K562 (cell line): ENCODE results near the gene TAX1BP1. TPM values are rescaled to one million over a fixed set of nuclear protein-coding genes. Genes with fewer than 3 reads are reported as not detected.
A peak's percentile ranks its signal among the peaks of the same experiment; 100 is the strongest.

ENCODE experiments used
- ATAC-seq: fragments of 200-7000 bp; cut with Tn5 transposase; 3 replicates; pipeline ENCODE4 v1.9.1; 2020; ENCODE audit warnings: moderate library complexity
- BruUV-seq: library from RNA; stranded (reverse); fragments of 400-500 nt; replicated peaks from 2 replicates; lab custom pipeline; 2021; lab: Mats Ljungman, UMichigan
- CTCF ChIA-PET: fragments of 300-600 bp; formaldehyde crosslinking; extraction: SDS; loops from one replicate; lab custom pipeline; 2021; ENCODE audit warnings: low intra/inter-chr PET ratio; lab: Yijun Ruan, JAX
- POLR2A ChIA-PET: fragments of 300-600, 350-650 bp; sonication (Branson Sonifier 250); formaldehyde crosslinking; extraction: SDS; loops from one replicate; lab custom pipeline; 2021; ENCODE audit warnings: antibody characterized with exemption, inconsistent platforms; lab: Yijun Ruan, JAX
- DNase-seq, 4 experiments: peaks; one replicate each; pipeline versions ENCODE4 v3.0.0 to v3.0.0-alpha.2; 2011 to 2018; ENCODE audit warnings: low spot score in 3 of 4, mixed read lengths in 3 of 4; ENCODE audit errors: extremely low read depth in 1 of 4
- FAIRE-seq: peaks from 2 replicates; lab custom pipeline; 2011; peaks lifted over from hg19 to GRCh38; lab: Jason Lieb, UNC
- H2AFZ ChIP-seq: 2 replicates; pipeline ENCODE4 v1.6.0; 2011; ENCODE audit warnings: low read depth, low read length, control low read depth, inconsistent platforms
- H3K27ac ChIP-seq: fragments of 200-600 bp; 3 replicates; pipeline ENCODE4 v1.8.0; 2011; ENCODE audit warnings: low read depth, mild to moderate bottlenecking, control low read depth, inconsistent platforms, low read length, moderate library complexity, mixed read lengths; ENCODE audit errors: extremely low read depth
- H3K27me3 ChIP-seq, 2 experiments: fragments of 300-600 bp in 1 of 2; 2 replicates in 1 of 2; 3 replicates in 1 of 2; pipeline versions ENCODE4 v1.6.0 to v1.8.0; 2011; ENCODE audit warnings: inconsistent platforms in 2 of 2, low read length in 2 of 2, mild to moderate bottlenecking in 1 of 2, mixed read lengths in 1 of 2, moderate library complexity in 1 of 2; ENCODE audit not compliant: control insufficient read depth in 2 of 2, insufficient read depth in 2 of 2
- H3K36me3 ChIP-seq: fragments of 300-600 bp; 3 replicates; pipeline ENCODE4 v1.8.0; 2011; ENCODE audit warnings: mild to moderate bottlenecking, low read length, inconsistent platforms; ENCODE audit not compliant: control insufficient read depth, insufficient read depth
- H3K4me1 ChIP-seq, 2 experiments: fragments of 200-600 bp in 1 of 2; replicated peaks in 1 of 2; 2 replicates in 1 of 2; 3 replicates in 1 of 2; pipeline versions ENCODE4 v1.5.1 to v1.8.0; 2011; ENCODE audit warnings: inconsistent platforms in 2 of 2, low read length in 2 of 2, mild to moderate bottlenecking in 1 of 2, mixed read lengths in 1 of 2, moderate library complexity in 1 of 2; ENCODE audit not compliant: control insufficient read depth in 2 of 2, insufficient read depth in 2 of 2
- H3K4me2 ChIP-seq: 2 replicates; pipeline ENCODE4 v1.6.1; 2011; ENCODE audit warnings: low read length, control low read depth, inconsistent platforms, mixed read lengths; ENCODE audit not compliant: insufficient read depth
- H3K4me3 ChIP-seq: fragments of 200-600 bp; sonication (generic), shearing (Covaris generic); 2 replicates; pipeline ENCODE4 v1.5.1; 2016; ENCODE audit warnings: control low read depth, inconsistent platforms
- H3K79me2 ChIP-seq: fragments of 200-600 bp; 3 replicates; pipeline ENCODE4 v1.8.0; 2011; ENCODE audit warnings: low read length, inconsistent platforms; ENCODE audit not compliant: control insufficient read depth, insufficient read depth
- H3K9ac ChIP-seq, 2 experiments: 2 replicates each; pipeline versions ENCODE4 v1.6.0 to v1.6.1; 2011; ENCODE audit warnings: low read depth in 2 of 2, low read length in 2 of 2, control low read depth in 1 of 2, inconsistent platforms in 1 of 2, mild to moderate bottlenecking in 1 of 2, mixed read lengths in 1 of 2; ENCODE audit not compliant: insufficient read depth in 1 of 2
- H3K9me1 ChIP-seq: one replicate; pipeline ENCODE4 v1.6.0; 2011; ENCODE audit warnings: inconsistent platforms, mild to moderate bottlenecking, low read length, moderate library complexity; ENCODE audit not compliant: control insufficient read depth, insufficient read depth
- H3K9me3 ChIP-seq: replicated peaks from 2 replicates; pipeline ENCODE4 v1.5.1; 2011; ENCODE audit warnings: low read depth, low read length, inconsistent platforms; ENCODE audit not compliant: control insufficient read depth, insufficient read depth
- H4K20me1 ChIP-seq: replicated peaks from 2 replicates; pipeline ENCODE4 v1.6.1; 2011; ENCODE audit warnings: low read length, inconsistent platforms, mixed read lengths; ENCODE audit not compliant: control insufficient read depth, insufficient read depth
- CHD1 ChIP-seq: fragments of 200-600 bp; sonication (generic); IDR thresholded peaks from one replicate; pipeline ENCODE4 v1.6.1; 2012; ENCODE audit warnings: mild to moderate bottlenecking, moderate library complexity, low read length, inconsistent platforms
- DPF2 ChIP-seq: fragments of 450-650 bp; IDR thresholded peaks from 2 replicates; pipeline ENCODE4 v1.6.1; 2016
- FOXM1 ChIP-seq, 2 experiments: fragments of 450-650 bp in 1 of 2; sonication (generic) in 1 of 2; formaldehyde crosslinking in 1 of 2; IDR thresholded peaks; 2 replicates each; pipeline versions ENCODE4 v1.6.1 to v1.9.0; 2017 to 2022; ENCODE audit warnings: low read depth in 2 of 2, mild to moderate bottlenecking in 2 of 2, missing genetic modification reagents in 1 of 2, moderate library complexity in 1 of 2
- GTF2B ChIP-seq: IDR thresholded peaks from 2 replicates; pipeline ENCODE4 v1.6.1; 2011; ENCODE audit not compliant: insufficient read length; ENCODE audit errors: extremely low read depth
- HDAC1 ChIP-seq, 2 experiments: fragments of 450-650 bp; IDR thresholded peaks; 2 replicates each; pipeline ENCODE4 v1.6.1; 2016 to 2017; ENCODE audit warnings: inconsistent platforms in 1 of 2, mild to moderate bottlenecking in 1 of 2, moderate library complexity in 1 of 2
- HDAC3 ChIP-seq: fragments of 450-650 bp; IDR thresholded peaks from 2 replicates; pipeline ENCODE4 v1.6.1; 2018; ENCODE audit warnings: borderline replicate concordance, mild to moderate bottlenecking, moderate library complexity; ENCODE audit not compliant: partially characterized antibody
- HINFP ChIP-seq: fragments of 450-650 bp; conservative IDR thresholded peaks from 2 replicates; pipeline ENCODE4 v1.6.1; 2016; ENCODE audit warnings: missing genetic modification characterization, low read depth, mild to moderate bottlenecking, control low read depth, missing compliant biosample characterization
- MAFK ChIP-seq: IDR thresholded peaks from 2 replicates; pipeline ENCODE4 v1.6.1; 2011; ENCODE audit warnings: low read length, improper control_type of control experiment
- NFE2 ChIP-seq: IDR thresholded peaks from 2 replicates; pipeline ENCODE4 v1.6.1; 2014; ENCODE audit warnings: antibody characterized with exemption, low read depth
- NFXL1 ChIP-seq: fragments of 450-650 bp; formaldehyde crosslinking; IDR thresholded peaks from 2 replicates; pipeline ENCODE4 v1.4.0; 2021; ENCODE audit warnings: mild to moderate bottlenecking
- RFX5 ChIP-seq: IDR thresholded peaks from 2 replicates; pipeline ENCODE4 v1.6.1; 2011; ENCODE audit warnings: low read depth, mild to moderate bottlenecking, improper control_type of control experiment, low read length
- SPI1 ChIP-seq: IDR thresholded peaks from 2 replicates; pipeline ENCODE4 v1.6.1; 2011; ENCODE audit warnings: low read depth, low read length, control low read depth, borderline replicate concordance
- STAG1 ChIP-seq: sonication (generic); formaldehyde crosslinking; IDR thresholded peaks from 2 replicates; pipeline ENCODE4 v1.5.0; 2020; ENCODE audit warnings: missing genetic modification reagents, borderline replicate concordance
- TAF1 ChIP-seq: IDR thresholded peaks from 2 replicates; pipeline ENCODE4 v1.6.1; 2011; ENCODE audit warnings: mild to moderate bottlenecking, low read length, moderate library complexity; ENCODE audit not compliant: insufficient read depth, control insufficient read depth, severe bottlenecking; ENCODE audit errors: extremely low read depth
- YY1 ChIP-seq, 3 experiments: IDR thresholded peaks; 2 replicates each; pipeline ENCODE4 v1.6.1; 2011; ENCODE audit warnings: low read length in 2 of 3, mild to moderate bottlenecking in 2 of 3, moderate library complexity in 2 of 3, borderline replicate concordance in 1 of 3, control low read depth in 1 of 3, low read depth in 1 of 3; ENCODE audit not compliant: insufficient read depth in 3 of 3, insufficient replicate concordance in 2 of 3, control insufficient read depth in 1 of 3, insufficient read length in 1 of 3; ENCODE audit errors: extremely low read depth in 1 of 3
- ZBTB1 ChIP-seq: sonication (generic); formaldehyde crosslinking; IDR thresholded peaks from 2 replicates; pipeline ENCODE4 v1.8.1; 2023; ENCODE audit warnings: missing genetic modification reagents, low read depth, mild to moderate bottlenecking, borderline replicate concordance
- ZNF143 ChIP-seq: sonication (generic); formaldehyde crosslinking; IDR thresholded peaks from 2 replicates; pipeline ENCODE4 v1.9.0; 2022; ENCODE audit warnings: mild to moderate bottlenecking, missing genetic modification reagents
- ZNF175 ChIP-seq: fragments of 200-800 bp; sonication (Bioruptor generic); IDR thresholded peaks from 2 replicates; pipeline ENCODE4 v1.6.1; 2016; ENCODE audit warnings: low read depth, mild to moderate bottlenecking, missing genetic modification characterization, missing compliant biosample characterization
- ZNF57 ChIP-seq: fragments of 450-650 bp; formaldehyde crosslinking; IDR thresholded peaks from 2 replicates; pipeline ENCODE4 v1.4.0; 2020; ENCODE audit warnings: mild to moderate bottlenecking, moderate library complexity
- ZNF644 ChIP-seq: fragments of 200-800 bp; sonication (Bioruptor generic); IDR thresholded peaks from 2 replicates; pipeline ENCODE4 v1.6.1; 2016; ENCODE audit warnings: low read depth, missing genetic modification characterization, missing compliant biosample characterization
- WGBS: fragments of 100-300 bp; shearing (Covaris generic); methylation state at CpG from one replicate; pipeline ENCODE4 v1.1.6; 2016; ENCODE audit warnings: low coverage, mixed read lengths; ENCODE audit not compliant: insufficient coverage; ENCODE audit errors: missing lambda C conversion rate; 5-methylcytosine and 5-hydroxymethylcytosine counted together
- in situ Hi-C: fragments of 300-500 bp; cut with MboI; formaldehyde crosslinking; loops from 4 replicates; pipeline ENCODE4 v1.15.0; 2018; ENCODE audit warnings: inconsistent platforms, mixed read lengths
- intact Hi-C: fragments of 100-400 bp; cut with micrococcal nuclease; formaldehyde crosslinking; loops from 2 replicates; pipeline ENCODE4 v1.14.2; 2022
- polyA plus RNA-seq, 8 experiments: library from polyadenylated mRNA; depleted of rRNA in 4 of 8; stranded (reverse) in 5 of 8; unstranded in 3 of 8; fragments of >200 nt; fragmentation: Nextera tagmentation in 2 of 8; fragmentation: Illumina TruSeq in 1 of 8; extraction: Ambion mirVana in 2 of 8; extraction: Trizol in 1 of 8; gene quantifications; 2 replicates each; pipeline versions ENCODE4 v1.2.1 to v1.2.3, GENCODE V29; 2011 to 2014; ENCODE audit warnings: inconsistent platforms in 1 of 8, missing spikeins in 1 of 8
- total RNA-seq, 7 experiments: library from RNA; depleted of rRNA in 6 of 7; stranded (reverse); fragments of >200 nt in 6 of 7; fragmentation: Illumina TruSeq in 2 of 7; extraction: Trizol in 2 of 7; gene quantifications; 2 replicates each; pipeline versions ENCODE4 v1.2.1 to v1.2.3, GENCODE V29; 2011 to 2021; ENCODE audit warnings: low replicate concordance in 1 of 7

TAX1BP1 gene
- total and polyA plus RNA-seq, 9 of the 15 experiments (the other 6 are each of a cell fraction or from before 2014, with no cell fraction given): 49.0 to 119 (median 75.9) TPM

GRCh38 chr7:27808626-27809025 lies 68.7 kb downstream of the TAX1BP1 start:
- Histone ChIP-seq H3K27ac (no peak overlapping the region), H3K9ac (no peak overlapping the region), H3K79me2 (no peaks in the 10 kb centered on the region), H3K36me3 (no peaks in the 10 kb centered on the region; the same call in 2 of the 3 replicates), H3K9me1 (no peaks in the 10 kb centered on the region), H3K4me3 (no peak overlapping the region), H2AFZ (no peak overlapping the region), H3K4me1 (peaks cover 0 to 6% of the 10 kb centered on the region in 2 experiments; a peak in 3 of 5 replicates), H4K20me1 (no peaks in the 10 kb centered on the region), H3K9me3 (no peaks in the 10 kb centered on the region), H3K4me2 (no peak overlapping the region), H3K27me3 (no peaks in the 10 kb centered on the region)
- FAIRE-seq (no peak), DNase-seq (no peak), ATAC-seq (no peak)
- 74% methylated on average over 2 of the region's 2 CpGs for WGBS
- ChIA-PET CTCF (interaction anchor here (0.6 kb wide), 1 partner anchor 612 kb away, joined by 3 read pairs; no protein-coding TSS in a partner anchor), POLR2A (interaction anchor here (0.8 kb wide), 1 partner anchor 212 kb away, joined by 3 read pairs; no protein-coding TSS in a partner anchor)
- no TSS peak for BruUV-seq
- in situ Hi-C loops (no loop called here), intact Hi-C loops (no loop called here)
- TF ChIP-seq YY1 (IDR thresholded peaks at IDR 0.05; ENCODE audit: borderline replicate concordance in 1 of 3, control insufficient read depth in 1 of 3, extremely low read depth in 1 of 3, insufficient read depth in 3 of 3, insufficient read length in 1 of 3, insufficient replicate concordance in 2 of 3, low read depth in 1 of 3, low read length in 2 of 3) (no peak), TAF1 (no peak), NFXL1 (CRISPR knock-in tag) (no peak), HDAC1 (IDR thresholded peaks at IDR 0.05) (no peak), MAFK (peak; percentile 85), GTF2B (no peak), ZNF57 (no peak), FOXM1 (IDR thresholded peaks at IDR 0.05; ENCODE audit: low read depth) (no peak), FOXM1 (CRISPR knock-in tag; IDR thresholded peaks at IDR 0.05; ENCODE audit: low read depth) (no peak), RFX5 (no peak), SPI1 (no peak), DPF2 (no peak), ZNF644 (tag) (no peak), CHD1 (no peak), ZNF143 (CRISPR knock-in tag) (no peak), NFE2 (peak; percentile 27; the same call in 1 of the 2 replicates), ZNF175 (CRISPR knock-in tag) (no peak), HINFP (no peak), ZBTB1 (no peak), STAG1 (CRISPR knock-in tag) (no peak), HDAC3 (no peak)
